Mammary epithelial cell (primary cell): ENCODE data around the gene ROR1.
"Not testable (repeated sequence)": the region's sequence is repeated elsewhere in the genome, so short reads cannot be mapped to it uniquely, and the experiment has no call there.

Experiments used
- CTCF ChIP-seq, 2 donors: IDR thresholded peaks in 1 of 2; conservative IDR thresholded peaks in 1 of 2; 2 replicates each; pipeline ENCODE4 v1.5.1; 2011 to 2012; ENCODE audit warnings: inconsistent platforms in 2 of 2, low read length in 2 of 2, mild to moderate bottlenecking in 2 of 2, control low read depth in 1 of 2, low read depth in 1 of 2; ENCODE audit not compliant: insufficient read depth in 1 of 2; ENCODE audit errors: extremely low read depth in 1 of 2
- EZH2 ChIP-seq: IDR thresholded peaks from 2 replicates; pipeline ENCODE4 v1.6.1; 2012; ENCODE audit warnings: low read length, inconsistent platforms, borderline replicate concordance

- not testable (repeated sequence) for TF ChIP-seq EZH2; CTCF (conservative IDR thresholded peaks at IDR 0.05 in 1 of 2, IDR thresholded peaks at IDR 0.05 in 1 of 2; ENCODE audit: extremely low read depth in 1 of 2, insufficient read depth in 1 of 2, low read depth in 1 of 2, low read length in 2 of 2)
Measured at GRCh38 chr1:64104585-64104984, 330.8 kb downstream of the ROR1 start.
